Lung (tissue), 12 donors: ENCODE measurements around the gene SLC25A21. TPM values are rescaled to one million over a fixed set of nuclear protein-coding genes. Genes with fewer than 3 reads are reported as not detected.
A peak's percentile ranks its signal among the peaks of the same experiment; 100 is the strongest.

Experiments used
- ATAC-seq: fragments of 200-7000 bp; cut with Tn5 transposase; one replicate; pipeline ENCODE4 v1.9.1; 2020; ENCODE audit warnings: moderate number of reproducible peaks; ENCODE audit not compliant: insufficient read depth, low FRiP score
- DNase-seq, 3 donors: peaks; one replicate each; pipeline ENCODE4 v3.0.0-alpha.2; 2013 to 2017
- H3K27ac ChIP-seq, 2 donors: one replicate each; pipeline ENCODE4 v1.5.1; 2013; ENCODE audit warnings: mild to moderate bottlenecking in 2 of 2, moderate library complexity in 2 of 2, control low read depth in 1 of 2, inconsistent platforms in 1 of 2, low read depth in 1 of 2, low read length in 1 of 2
- H3K27me3 ChIP-seq, 3 donors: one replicate each; pipeline ENCODE4 v1.5.1; 2013; ENCODE audit warnings: low read length in 2 of 3; ENCODE audit not compliant: control insufficient read depth in 3 of 3, insufficient read depth in 3 of 3
- H3K36me3 ChIP-seq, 4 donors: one replicate each; pipeline ENCODE4 v1.5.1; 2013; ENCODE audit warnings: low read length in 4 of 4, mild to moderate bottlenecking in 1 of 4, moderate library complexity in 1 of 4; ENCODE audit not compliant: control insufficient read depth in 4 of 4, insufficient read depth in 4 of 4
- H3K4me1 ChIP-seq, 5 donors: one replicate each; pipeline ENCODE4 v1.5.1; 2013; ENCODE audit warnings: low read length in 5 of 5, mild to moderate bottlenecking in 2 of 5, moderate library complexity in 1 of 5; ENCODE audit not compliant: control insufficient read depth in 5 of 5, insufficient read depth in 5 of 5
- H3K4me3 ChIP-seq: one replicate; pipeline ENCODE4 v1.5.1; 2013; ENCODE audit warnings: mild to moderate bottlenecking, control low read depth, moderate library complexity
- H3K9ac ChIP-seq, 2 donors: one replicate each; pipeline ENCODE4 v1.5.1; 2013; ENCODE audit warnings: low read length in 2 of 2, control low read depth in 1 of 2; ENCODE audit not compliant: insufficient read depth in 1 of 2
- H3K9me3 ChIP-seq, 4 donors: one replicate each; pipeline ENCODE4 v1.5.1; 2013; ENCODE audit warnings: low read length in 3 of 4, mild to moderate bottlenecking in 1 of 4, moderate library complexity in 1 of 4; ENCODE audit not compliant: control insufficient read depth in 4 of 4, insufficient read depth in 3 of 4
- CTCF ChIP-seq: IDR thresholded peaks from 2 replicates; pipeline ENCODE4 v1.5.1; 2012; ENCODE audit warnings: mild to moderate bottlenecking; ENCODE audit errors: control extremely low read depth, extremely low read depth
- WGBS, 2 donors: extraction: QIAGEN DNeasy Blood & Tissue Kit; methylation state at CpG; one replicate each; pipeline ENCODE4 v1.1.7; 2013; 5-methylcytosine and 5-hydroxymethylcytosine counted together
- polyA plus RNA-seq, 2 donors: library from polyadenylated mRNA; stranded (reverse); fragments of 200-250 nt; gene quantifications; one replicate each; pipeline ENCODE4 v1.2.1, GENCODE V29; 2013
- total RNA-seq, 2 donors: library from RNA; depleted of rRNA in 1 of 2; stranded (reverse); fragments of >200 nt in 1 of 2; gene quantifications; one replicate each; pipeline ENCODE4 v1.2.1, GENCODE V29; 2014 to 2021
- donor health status: control.
- donor health status: control.
- donor health status: Bipolar disorder and iron deficiency.
- donor health status: healthy.
- donor health status: DM: yes; HTN: yes; CAD: no.

SLC25A21 gene
- total and polyA plus RNA-seq, 4 donors = 0.23 to 2.6 (median 0.42) TPM

GRCh38 chr14:37060496-37061260, 111.7 kb downstream of the SLC25A21 start:
- Histone ChIP-seq H3K4me1 (peaks cover 0 to 3% (median 0%) of the 10 kb centered on the region in 5 donors), H3K27me3 (no peaks in the 10 kb centered on the region), H3K27ac (no peak overlapping the region), H3K4me3 (no peak overlapping the region), H3K36me3 (no peaks in the 10 kb centered on the region), H3K9me3 (peaks cover 0 to 1% (median 0%) of the 10 kb centered on the region in 4 donors), H3K9ac (no peak overlapping the region)
- WGBS, 2 donors = 54 to 57% methylated on average over 3 of the region's 3 CpGs
- DNase-seq (peak in 1 of 3 donors; percentile 40), ATAC-seq (no peak)
- no peak for TF ChIP-seq CTCF

GRCh38 chr14:37057776-37058175, 114.6 kb downstream of the SLC25A21 start:
- no peak overlapping the region for H3K4me3 ChIP-seq
- no peak for ATAC-seq
- TF ChIP-seq CTCF = no peak
- no peaks in the 10 kb centered on the region for H3K27me3 ChIP-seq
- no peak overlapping the region for H3K27ac ChIP-seq
- H3K9me3 ChIP-seq = peaks cover 0 to 5% (median 2%) of the 10 kb centered on the region in 4 donors
- peaks cover 0 to 3% (median 0%) of the 10 kb centered on the region in 5 donors for H3K4me1 ChIP-seq
- H3K9ac ChIP-seq = no peak overlapping the region
- DNase-seq = no peak
- no peaks in the 10 kb centered on the region for H3K36me3 ChIP-seq
- 75 to 78% methylated on average over 3 of the region's 3 CpGs for WGBS, 2 donors

GRCh38 chr14:37056473-37056872, 115.9 kb downstream of the SLC25A21 start:
- no peak for DNase-seq
- no peak overlapping the region for H3K27ac ChIP-seq
- no peak for ATAC-seq
- H3K9me3 ChIP-seq = peaks cover 0 to 5% (median 2%) of the 10 kb centered on the region in 4 donors
- H3K9ac ChIP-seq = no peak overlapping the region
- no peak overlapping the region for H3K4me3 ChIP-seq
- H3K36me3 ChIP-seq = no peaks in the 10 kb centered on the region
- H3K27me3 ChIP-seq = no peaks in the 10 kb centered on the region
- no peak for TF ChIP-seq CTCF
- H3K4me1 ChIP-seq = peaks cover 0 to 2% (median 0%) of the 10 kb centered on the region in 5 donors
- WGBS, 2 donors = 71 to 75% methylated on average over 3 of the region's 3 CpGs

GRCh38 chr14:37054869-37055268, 117.5 kb downstream of the SLC25A21 start:
- Histone ChIP-seq H3K9me3 (peaks cover 0 to 5% (median 2%) of the 10 kb centered on the region in 4 donors), H3K4me3 (no peak overlapping the region), H3K4me1 (no peaks in the 10 kb centered on the region), H3K27ac (no peak overlapping the region), H3K36me3 (no peaks in the 10 kb centered on the region), H3K27me3 (no peaks in the 10 kb centered on the region), H3K9ac (no peak overlapping the region)
- no peak for DNase-seq
- ATAC-seq = no peak
- TF ChIP-seq CTCF = no peak
- 96 to 97% methylated on average over 2 of the region's 2 CpGs for WGBS, 2 donors
